ENCODE results near the gene NFYC. TPM values are rescaled to one million over a fixed set of nuclear protein-coding genes. Genes with fewer than 3 reads are reported as not detected.
"Not testable (repeated sequence)": the region's sequence is repeated elsewhere in the genome, so short reads cannot be mapped to it uniquely, and the experiment has no call there.

The NFYC gene
- total RNA-seq, 1 donor from 2014 or later: 19.2 TPM

- DNase-seq: peak; percentile 59
These were observed 26.0 kb upstream of the NFYC start, which contains the start of gene RIMS3 for GRCh38 chr1:40665335-40666171. TSS of gene RIMS3 (minus strand) at chr1:40665682. CDS start at chr1:40641925, 23,757 bp downstream.

GRCh38 chr1:40668769-40669525 is 22.6 kb upstream of the NFYC start:
- peak; percentile 87 for DNase-seq

- DNase-seq: no peak
These were observed 18.1 kb upstream of the NFYC start for GRCh38 chr1:40673452-40673851.

GRCh38 chr1:40676501-40676900 is 15.0 kb upstream of the NFYC start:
- peak; percentile 29 for DNase-seq

- DNase-seq: no peak
These were observed 12.1 kb upstream of the NFYC start for GRCh38 chr1:40679165-40679953.

- peak; percentile 16 for DNase-seq
These were observed 6.8 kb upstream of the NFYC start for GRCh38 chr1:40684669-40685068.

GRCh38 chr1:40687059-40687458 is 4.4 kb upstream of the NFYC start:
- DNase-seq: no peak

GRCh38 chr1:40687661-40688060 is 3.8 kb upstream of the NFYC start:
- DNase-seq: no peak

GRCh38 chr1:40689737-40690136 is 1.8 kb upstream of the NFYC start:
- no peak for DNase-seq

GRCh38 chr1:40690771-40691537 is 550 bp upstream of the NFYC start:
- DNase-seq: peak; percentile 13

GRCh38 chr1:40692429-40692895 is 958 bp downstream of the NFYC start:
- DNase-seq: peak; percentile 36

GRCh38 chr1:40693425-40693824 is 1.9 kb downstream of the NFYC start:
- no peak for DNase-seq

GRCh38 chr1:40694353-40694874 is 2.9 kb downstream of the NFYC start:
- no peak for DNase-seq

GRCh38 chr1:40696294-40696693 is 4.8 kb downstream of the NFYC start:
- DNase-seq: no peak

GRCh38 chr1:40697436-40697835 is 5.9 kb downstream of the NFYC start:
- DNase-seq: no peak

GRCh38 chr1:40699787-40700186 is 8.3 kb downstream of the NFYC start:
- no peak for DNase-seq

GRCh38 chr1:40701684-40702083 is 10.2 kb downstream of the NFYC start:
- no peak for DNase-seq

- not testable (repeated sequence) for DNase-seq
These were observed 11.3 kb downstream of the NFYC start for GRCh38 chr1:40702810-40703209.

- DNase-seq: peak; percentile 60
These were observed 11.8 kb downstream of the NFYC start for GRCh38 chr1:40703316-40703715.

- DNase-seq: no peak
These were observed 13.6 kb downstream of the NFYC start for GRCh38 chr1:40704817-40705733.

GRCh38 chr1:40706626-40707025 is 15.1 kb downstream of the NFYC start:
- DNase-seq: no peak

All from dermis blood vessel endothelial cell (primary cell).